KMS-11 (cell line): ENCODE measurements around the gene MTMR1.
A peak's percentile ranks its signal among the peaks of the same experiment; 100 is the strongest.

ENCODE experiments used
- H2AFZ ChIP-seq: fragments of 200-600 bp; sonication (generic); 2 replicates; pipeline ENCODE4 v1.6.1; 2016; ENCODE audit warnings: antibody characterized with exemption, mixed run types, low read depth
- H3K27ac ChIP-seq: fragments of 200-600 bp; sonication (generic); 2 replicates; pipeline ENCODE4 v1.6.1; 2016; ENCODE audit warnings: mild to moderate bottlenecking, mixed run types
- H3K27me3 ChIP-seq: fragments of 200-600 bp; sonication (generic); 2 replicates; pipeline ENCODE4 v1.6.1; 2017; ENCODE audit warnings: mild to moderate bottlenecking, low read depth, mixed run types, moderate library complexity; ENCODE audit not compliant: insufficient read depth
- H3K36me3 ChIP-seq: fragments of 200-600 bp; sonication (generic); 2 replicates; pipeline ENCODE4 v1.6.1; 2017; ENCODE audit warnings: mild to moderate bottlenecking, mixed run types; ENCODE audit not compliant: insufficient read depth
- H3K4me1 ChIP-seq: fragments of 200-600 bp; sonication (generic); 2 replicates; pipeline ENCODE4 v1.6.1; 2016; ENCODE audit warnings: mild to moderate bottlenecking, low read depth, mixed run types; ENCODE audit not compliant: poor library complexity, severe bottlenecking
- H3K4me2 ChIP-seq: fragments of 200-600 bp; sonication (generic); 2 replicates; pipeline ENCODE4 v1.7.0; 2016; ENCODE audit warnings: mild to moderate bottlenecking, mixed run types
- H3K4me3 ChIP-seq: fragments of 200-600 bp; sonication (generic); IDR thresholded peaks from 2 replicates; pipeline ENCODE4 v1.6.1; 2017; ENCODE audit warnings: low read depth, low read length, mixed read lengths; ENCODE audit not compliant: insufficient read depth
- H3K79me2 ChIP-seq: fragments of 200-600 bp; sonication (generic); 2 replicates; pipeline ENCODE4 v1.6.1; 2016; ENCODE audit warnings: low read depth, mixed run types; ENCODE audit not compliant: insufficient read depth
- H3K9ac ChIP-seq: fragments of 200-600 bp; sonication (generic); 2 replicates; pipeline ENCODE4 v1.6.1; 2016; ENCODE audit warnings: mild to moderate bottlenecking, mixed run types
- H4K20me1 ChIP-seq: fragments of 200-600 bp; sonication (generic); 2 replicates; pipeline ENCODE4 v1.6.1; 2016; ENCODE audit warnings: mild to moderate bottlenecking, mixed run types; ENCODE audit not compliant: insufficient read depth
- CTCF ChIP-seq: fragments of 200-600 bp; sonication (generic); conservative IDR thresholded peaks from 2 replicates; pipeline ENCODE4 v1.6.1; 2017; ENCODE audit warnings: low read depth, mild to moderate bottlenecking, antibody characterized with exemption, low read length, moderate library complexity, mixed read lengths

The MTMR1 gene

GRCh38 chrX:150692831-150693724 lies at the start of gene MTMR1:
Gene MTMR1, plus strand, starts transcription at chrX:150693396. Its CDS starts 135 bp downstream, at chrX:150693531.
- Histone ChIP-seq H3K4me3 (no peak within 1 kb of the TSS), H3K27ac (peak within 1 kb of the TSS; percentile 79), H3K36me3 (no peaks in the 10 kb centered on the region), H2AFZ (peak within 1 kb of the TSS; percentile 44), H4K20me1 (no peaks in the 10 kb centered on the region), H3K79me2 (peaks cover 25% of the 10 kb centered on the region), H3K4me1 (peaks cover 41% of the 10 kb centered on the region), H3K9ac (peak within 1 kb of the TSS; percentile 51; the same call in 1 of the 2 replicates), H3K4me2 (peak within 1 kb of the TSS; percentile 69), H3K27me3 (no peaks in the 10 kb centered on the region)
- TF ChIP-seq CTCF, result no peak

- Histone ChIP-seq H3K4me3 (no peak overlapping the region), H3K79me2 (no peaks in the 10 kb centered on the region), H3K4me1 (no peaks in the 10 kb centered on the region), H2AFZ (no peak overlapping the region), H3K27ac (no peak overlapping the region), H3K27me3 (no peaks in the 10 kb centered on the region), H3K9ac (no peak overlapping the region), H3K4me2 (no peak overlapping the region), H4K20me1 (no peaks in the 10 kb centered on the region), H3K36me3 (no peaks in the 10 kb centered on the region)
- no peak for TF ChIP-seq CTCF
Measured at GRCh38 chrX:150643958-150644357, 49.2 kb upstream of the MTMR1 start.

- Histone ChIP-seq H3K4me2 (no peak overlapping the region), H3K79me2 (no peaks in the 10 kb centered on the region), H3K9ac (no peak overlapping the region), H2AFZ (no peak overlapping the region), H3K4me1 (no peaks in the 10 kb centered on the region), H4K20me1 (no peaks in the 10 kb centered on the region), H3K27me3 (no peaks in the 10 kb centered on the region), H3K36me3 (no peaks in the 10 kb centered on the region), H3K4me3 (no peak overlapping the region), H3K27ac (no peak overlapping the region)
- TF ChIP-seq CTCF, result no peak
Measured at GRCh38 chrX:150644422-150644821, 48.8 kb upstream of the MTMR1 start.

- H3K4me3 ChIP-seq, result no peak overlapping the region
- no peaks in the 10 kb centered on the region for H3K79me2 ChIP-seq
- no peaks in the 10 kb centered on the region for H3K36me3 ChIP-seq
- no peak overlapping the region for H3K27ac ChIP-seq
- H3K9ac ChIP-seq, result no peak overlapping the region
- H3K27me3 ChIP-seq, result no peaks in the 10 kb centered on the region
- no peak overlapping the region for H3K4me2 ChIP-seq
- H4K20me1 ChIP-seq, result no peaks in the 10 kb centered on the region
- H3K4me1 ChIP-seq, result no peaks in the 10 kb centered on the region
- H2AFZ ChIP-seq, result no peak overlapping the region
- no peak for TF ChIP-seq CTCF
Measured at GRCh38 chrX:150647331-150647730, 45.9 kb upstream of the MTMR1 start.
